Endothelial cell (in vitro differentiated cells): ENCODE measurements around the gene OSBP2. TPM values are rescaled to one million over a fixed set of nuclear protein-coding genes. Genes with fewer than 3 reads are reported as not detected.
"Not testable (repeated sequence)": the region's sequence is repeated elsewhere in the genome, so short reads cannot be mapped to it uniquely, and the experiment has no call there.

ENCODE experiments used
- DNase-seq: peaks from one replicate; pipeline ENCODE4 v3.0.0; 2021; ENCODE audit warnings: low spot score
- H3K27ac Mint-ChIP-seq: one replicate; pipeline ENCODE4 v1.8.0; 2021; ENCODE audit warnings: mixed read lengths, inconsistent platforms; ENCODE audit not compliant: unreplicated experiment
- H3K27me3 Mint-ChIP-seq: one replicate; pipeline ENCODE4 v1.8.0; 2021; ENCODE audit warnings: mild to moderate bottlenecking, moderate library complexity, mixed read lengths, inconsistent platforms; ENCODE audit not compliant: unreplicated experiment
- H3K36me3 Mint-ChIP-seq: one replicate; pipeline ENCODE4 v1.8.0; 2021; ENCODE audit warnings: mild to moderate bottlenecking, low read depth, mixed read lengths, inconsistent platforms; ENCODE audit not compliant: unreplicated experiment
- H3K4me1 Mint-ChIP-seq: one replicate; pipeline ENCODE4 v1.8.0; 2021; ENCODE audit warnings: mild to moderate bottlenecking, mixed read lengths, inconsistent platforms; ENCODE audit not compliant: unreplicated experiment
- H3K4me3 Mint-ChIP-seq: one replicate; pipeline ENCODE4 v1.8.0; 2021; ENCODE audit warnings: mild to moderate bottlenecking, mixed read lengths, inconsistent platforms; ENCODE audit not compliant: unreplicated experiment
- H3K9me3 Mint-ChIP-seq: one replicate; pipeline ENCODE4 v1.8.0; 2021; ENCODE audit warnings: mixed read lengths, inconsistent platforms; ENCODE audit not compliant: unreplicated experiment
- total RNA-seq: library from RNA; stranded (reverse); fragmentation: NEBNext Ultra II Directional; extraction: Animal tissue kit (Norgen Biotek cat#: 25700); gene quantifications from one replicate; pipeline ENCODE4 v1.2.1, GENCODE V29; 2021; ENCODE audit not compliant: unreplicated experiment
- TF ChIP-seq, protein P1 (sequence below): fragments of 200-600 bp; sonication (generic); IDR thresholded peaks from one replicate; pipeline ENCODE4 v1.5.0; 2021; ENCODE audit warnings: antibody characterized with exemption; ENCODE audit not compliant: unreplicated experiment

OSBP2 gene
- total RNA-seq, 1 donor from 2014 or later = 3.0 TPM

DNA sequence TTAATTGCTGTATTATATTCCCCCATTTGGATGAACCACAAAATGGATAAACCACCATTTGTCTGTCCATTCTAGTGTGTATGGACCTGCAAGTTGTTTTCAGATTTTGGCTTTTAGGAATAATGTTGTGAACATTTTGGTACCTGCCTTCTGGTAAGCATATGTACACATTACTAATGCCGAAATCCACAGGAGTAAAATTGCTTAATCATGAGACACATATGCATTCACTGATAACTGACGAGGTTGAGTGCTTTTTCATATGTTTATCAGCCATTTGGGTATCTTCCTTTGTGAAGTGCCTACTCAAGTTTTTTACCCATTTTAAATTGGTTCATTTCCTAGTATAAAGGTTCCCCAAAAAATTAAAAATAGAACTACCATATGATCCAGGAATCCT is 34.2 kb downstream of the OSBP2 start:
- Mint-ChIP-seq H3K4me3 (no peak overlapping the region), H3K9me3 (no peaks in the 10 kb centered on the region), H3K36me3 (no peaks in the 10 kb centered on the region), H3K4me1 (peaks cover 34% of the 10 kb centered on the region), H3K27me3 (peaks cover 1% of the 10 kb centered on the region), H3K27ac (no peak overlapping the region)
- no peak for DNase-seq
- TF ChIP-seq, protein P1, sequence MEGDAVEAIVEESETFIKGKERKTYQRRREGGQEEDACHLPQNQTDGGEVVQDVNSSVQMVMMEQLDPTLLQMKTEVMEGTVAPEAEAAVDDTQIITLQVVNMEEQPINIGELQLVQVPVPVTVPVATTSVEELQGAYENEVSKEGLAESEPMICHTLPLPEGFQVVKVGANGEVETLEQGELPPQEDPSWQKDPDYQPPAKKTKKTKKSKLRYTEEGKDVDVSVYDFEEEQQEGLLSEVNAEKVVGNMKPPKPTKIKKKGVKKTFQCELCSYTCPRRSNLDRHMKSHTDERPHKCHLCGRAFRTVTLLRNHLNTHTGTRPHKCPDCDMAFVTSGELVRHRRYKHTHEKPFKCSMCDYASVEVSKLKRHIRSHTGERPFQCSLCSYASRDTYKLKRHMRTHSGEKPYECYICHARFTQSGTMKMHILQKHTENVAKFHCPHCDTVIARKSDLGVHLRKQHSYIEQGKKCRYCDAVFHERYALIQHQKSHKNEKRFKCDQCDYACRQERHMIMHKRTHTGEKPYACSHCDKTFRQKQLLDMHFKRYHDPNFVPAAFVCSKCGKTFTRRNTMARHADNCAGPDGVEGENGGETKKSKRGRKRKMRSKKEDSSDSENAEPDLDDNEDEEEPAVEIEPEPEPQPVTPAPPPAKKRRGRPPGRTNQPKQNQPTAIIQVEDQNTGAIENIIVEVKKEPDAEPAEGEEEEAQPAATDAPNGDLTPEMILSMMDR = no peak

DNA sequence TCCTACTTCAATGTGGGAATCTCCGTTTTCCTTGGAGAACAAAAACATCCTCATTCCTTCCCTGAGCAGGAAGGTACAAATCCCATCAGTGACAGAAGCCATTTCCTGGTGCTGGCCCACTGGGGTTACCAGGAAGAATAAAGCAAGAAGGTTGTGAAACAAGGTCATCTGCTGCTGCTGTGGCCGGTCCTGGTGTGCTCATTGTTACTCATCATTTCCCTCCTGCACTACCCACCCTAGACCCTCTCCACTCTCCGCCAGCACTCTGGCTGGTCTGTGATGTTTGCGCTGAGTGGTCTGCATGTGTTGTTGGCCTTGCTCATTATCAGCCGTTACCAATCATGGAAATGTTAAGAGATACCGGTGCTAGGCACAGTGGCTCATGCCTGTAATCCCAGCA is 37.0 kb downstream of the OSBP2 start:
- Mint-ChIP-seq H3K27me3 (peaks cover 1% of the 10 kb centered on the region), H3K4me1 (peaks cover 38% of the 10 kb centered on the region), H3K4me3 (peak overlapping the region; percentile 38), H3K36me3 (no peaks in the 10 kb centered on the region), H3K9me3 (no peaks in the 10 kb centered on the region), H3K27ac (peak overlapping the region; percentile 91)
- TF ChIP-seq, protein P1 = no peak
- no peak for DNase-seq

DNA sequence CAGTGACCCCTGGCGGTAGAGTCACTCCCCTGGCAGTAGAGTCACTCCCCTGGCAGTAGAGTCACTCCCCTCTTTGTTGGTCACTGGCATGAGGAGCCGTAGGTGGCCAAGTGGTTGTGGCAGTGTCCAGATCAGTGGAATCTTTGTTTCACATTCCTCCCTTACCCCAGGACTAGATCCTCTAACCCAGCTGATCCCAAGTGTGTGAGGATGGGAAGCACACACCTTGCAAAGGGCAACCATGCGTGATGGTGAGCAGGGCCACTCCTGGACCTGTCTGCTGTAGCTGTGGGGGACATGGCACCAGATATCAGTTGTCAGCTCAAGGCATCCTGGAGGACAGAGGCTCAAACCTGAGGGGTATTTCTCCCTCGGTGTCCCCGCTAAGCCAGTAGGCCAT is 37.8 kb downstream of the OSBP2 start:
- no peak for DNase-seq
- peaks cover 1% of the 10 kb centered on the region for H3K27me3 Mint-ChIP-seq

DNA sequence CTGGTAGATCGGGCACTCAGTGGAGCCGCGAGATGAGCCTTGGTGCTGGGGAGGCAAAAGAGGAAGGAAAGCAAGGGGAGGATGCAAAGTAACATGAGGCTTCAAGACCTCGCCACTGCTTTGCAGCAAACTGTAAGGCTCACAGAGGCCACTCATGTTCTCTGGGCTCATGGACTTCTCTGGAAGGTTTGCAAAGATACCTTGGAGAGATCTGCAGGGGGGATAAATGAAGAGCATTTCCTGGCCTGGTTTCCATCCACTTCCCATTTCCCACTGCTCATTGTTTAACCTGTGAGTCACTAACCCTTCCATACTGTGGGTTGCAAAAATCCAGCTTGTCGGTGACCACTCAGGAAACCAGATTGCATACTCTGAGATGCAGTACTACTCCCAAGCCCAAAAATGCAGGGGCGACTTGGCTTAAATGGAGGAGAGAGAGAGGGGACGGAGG is 38.5 kb downstream of the OSBP2 start:
- Mint-ChIP-seq H3K4me3 (peak overlapping the region; percentile 0), H3K27ac (peak overlapping the region; percentile 86)

More for the DNA sequence above, 37.8 kb downstream of the OSBP2 start:
- H3K4me3 Mint-ChIP-seq = no peak overlapping the region
- peak overlapping the region; percentile 61 for H3K27ac Mint-ChIP-seq
- TF ChIP-seq, protein P1 = no peak
- H3K9me3 Mint-ChIP-seq = no peaks in the 10 kb centered on the region
- H3K4me1 Mint-ChIP-seq = peaks cover 32% of the 10 kb centered on the region
- no peaks in the 10 kb centered on the region for H3K36me3 Mint-ChIP-seq

DNA sequence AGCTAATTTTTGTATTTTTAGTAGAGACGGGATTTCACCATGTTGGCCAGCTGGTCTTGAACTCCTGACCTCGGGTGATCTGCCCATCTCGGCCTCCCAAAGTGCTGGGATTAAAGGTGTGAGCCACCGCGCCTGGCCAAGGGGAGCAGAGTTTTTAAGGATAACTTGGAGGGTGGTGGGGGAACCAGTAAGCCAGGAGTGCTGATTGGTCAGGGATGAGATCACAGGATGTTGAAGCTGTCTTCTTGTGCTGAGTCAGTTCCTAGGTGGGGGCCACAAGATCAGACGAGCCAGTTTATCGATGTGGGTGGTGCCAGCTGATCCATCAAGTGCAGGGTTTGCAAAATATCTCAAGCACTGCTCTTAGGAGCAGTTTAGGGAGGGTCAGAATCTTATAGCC is 45.3 kb downstream of the OSBP2 start:
- H3K4me1 Mint-ChIP-seq, H3K27me3 Mint-ChIP-seq, DNase-seq, H3K4me3 Mint-ChIP-seq, H3K27ac Mint-ChIP-seq, H3K36me3 Mint-ChIP-seq, H3K9me3 Mint-ChIP-seq: not testable (repeated sequence)

More for the DNA sequence above, 38.5 kb downstream of the OSBP2 start:
- Mint-ChIP-seq H3K27me3 (peaks cover 1% of the 10 kb centered on the region), H3K9me3 (no peaks in the 10 kb centered on the region), H3K4me1 (peaks cover 32% of the 10 kb centered on the region), H3K36me3 (no peaks in the 10 kb centered on the region)
- no peak for DNase-seq
- TF ChIP-seq, protein P1 = no peak

DNA sequence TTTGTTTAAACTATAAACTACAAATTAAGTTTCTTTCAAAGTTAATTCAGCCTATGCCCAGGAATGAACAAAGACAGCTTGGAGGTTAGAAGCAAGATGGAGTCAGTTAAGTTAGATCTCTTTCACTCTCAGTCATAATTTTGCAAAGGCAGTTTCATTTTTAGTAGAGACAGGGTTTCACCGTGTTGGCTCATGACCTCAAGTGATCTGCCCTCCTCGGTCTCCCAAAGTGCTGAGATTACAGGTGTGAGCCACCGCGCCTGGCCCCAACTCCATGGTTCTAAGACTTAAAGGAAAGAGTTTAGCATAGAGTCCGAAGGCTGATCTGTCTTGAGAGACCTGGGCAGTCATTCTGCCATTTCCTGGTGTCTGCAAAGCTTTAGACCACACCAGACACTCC is 45.8 kb downstream of the OSBP2 start:
- H3K4me1 Mint-ChIP-seq, DNase-seq, H3K27me3 Mint-ChIP-seq, H3K9me3 Mint-ChIP-seq, H3K36me3 Mint-ChIP-seq, H3K27ac Mint-ChIP-seq, H3K4me3 Mint-ChIP-seq: not testable (repeated sequence)
